ENCODE data around the gene THYN1.
"Not testable (repeated sequence)": the region's sequence is repeated elsewhere in the genome, so short reads cannot be mapped to it uniquely, and the experiment has no call there.

Gene THYN1

DNA sequence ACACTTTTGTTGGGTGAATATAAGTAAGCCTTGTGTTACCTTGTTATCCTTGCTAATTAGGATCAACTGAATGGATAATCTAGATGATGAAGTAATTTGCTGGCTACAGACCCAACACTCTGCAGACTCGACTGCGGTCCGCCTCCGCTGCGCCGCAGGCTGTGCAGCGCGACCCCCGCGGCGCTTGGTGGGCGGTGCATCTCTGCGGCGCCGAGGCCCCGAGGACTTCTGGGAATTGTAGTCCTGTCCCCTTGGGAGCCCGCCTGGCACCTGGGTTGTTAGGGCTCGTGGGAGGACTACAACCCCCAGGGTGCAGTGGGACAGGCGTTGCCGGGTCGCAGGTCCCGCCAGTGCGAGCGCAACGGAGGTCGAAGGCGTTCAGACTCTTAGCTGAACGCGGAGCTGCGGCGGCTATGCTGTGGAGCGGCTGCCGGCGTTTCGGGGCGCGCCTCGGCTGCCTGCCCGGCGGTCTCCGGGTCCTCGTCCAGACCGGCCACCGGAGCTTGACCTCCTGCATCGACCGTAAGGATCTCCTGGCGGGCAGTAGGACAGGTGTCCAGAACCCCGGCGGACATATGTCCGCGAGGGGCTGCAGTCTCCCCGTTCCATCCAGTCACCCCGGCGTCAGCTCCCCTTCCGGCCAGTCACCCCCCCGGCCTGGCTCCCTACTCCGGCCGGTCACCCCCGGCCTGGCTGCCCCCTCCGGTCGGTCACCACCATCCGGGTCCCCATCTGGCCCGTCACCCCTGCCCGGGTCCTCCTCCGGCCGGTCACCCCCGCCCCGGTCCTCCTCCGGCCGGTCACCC lies at the start of gene THYN1, which contains the start of gene ACAD8:
THYN1 (minus strand) TSS at position 165 of the 806 bp plus-strand sequence. CDS start 470 bp downstream, outside the sequence.
ACAD8 (plus strand) TSS at position 381 of the 806 bp plus-strand sequence; CDS start at position 414, 33 bp downstream.
- FAIRE-seq (peak; percentile 90), DNase-seq (ENCODE audit: insufficient read length, low spot score) (peak; percentile 84)
- TF ChIP-seq POLR2A (IDR thresholded peaks at IDR 0.05; ENCODE audit: low read depth, low read length) = peak; percentile 79

DNA sequence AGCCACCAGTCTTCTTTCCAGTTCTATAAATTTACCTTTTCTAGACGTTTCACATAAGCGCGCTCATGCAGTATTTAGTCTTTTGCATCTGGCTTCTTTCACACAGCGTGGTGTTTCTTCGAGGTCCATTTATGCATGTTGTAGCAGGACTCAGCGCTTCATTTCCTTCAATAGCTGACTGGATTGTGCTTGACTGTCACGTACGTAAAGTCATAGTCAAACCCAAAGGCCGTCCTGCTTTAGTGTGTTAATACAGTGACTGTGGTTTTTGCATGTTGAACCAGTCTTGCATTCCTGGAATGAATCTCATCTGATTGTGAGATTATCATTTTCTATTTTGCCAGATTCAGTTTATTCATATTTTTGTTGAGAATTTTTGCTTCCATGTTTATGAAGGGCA lies 41.5 kb upstream of the THYN1 start:
- no peak for DNase-seq (ENCODE audit: insufficient read length, low spot score)
- no peak for FAIRE-seq
- no peak for TF ChIP-seq POLR2A (IDR thresholded peaks at IDR 0.05; ENCODE audit: low read depth, low read length)

DNA sequence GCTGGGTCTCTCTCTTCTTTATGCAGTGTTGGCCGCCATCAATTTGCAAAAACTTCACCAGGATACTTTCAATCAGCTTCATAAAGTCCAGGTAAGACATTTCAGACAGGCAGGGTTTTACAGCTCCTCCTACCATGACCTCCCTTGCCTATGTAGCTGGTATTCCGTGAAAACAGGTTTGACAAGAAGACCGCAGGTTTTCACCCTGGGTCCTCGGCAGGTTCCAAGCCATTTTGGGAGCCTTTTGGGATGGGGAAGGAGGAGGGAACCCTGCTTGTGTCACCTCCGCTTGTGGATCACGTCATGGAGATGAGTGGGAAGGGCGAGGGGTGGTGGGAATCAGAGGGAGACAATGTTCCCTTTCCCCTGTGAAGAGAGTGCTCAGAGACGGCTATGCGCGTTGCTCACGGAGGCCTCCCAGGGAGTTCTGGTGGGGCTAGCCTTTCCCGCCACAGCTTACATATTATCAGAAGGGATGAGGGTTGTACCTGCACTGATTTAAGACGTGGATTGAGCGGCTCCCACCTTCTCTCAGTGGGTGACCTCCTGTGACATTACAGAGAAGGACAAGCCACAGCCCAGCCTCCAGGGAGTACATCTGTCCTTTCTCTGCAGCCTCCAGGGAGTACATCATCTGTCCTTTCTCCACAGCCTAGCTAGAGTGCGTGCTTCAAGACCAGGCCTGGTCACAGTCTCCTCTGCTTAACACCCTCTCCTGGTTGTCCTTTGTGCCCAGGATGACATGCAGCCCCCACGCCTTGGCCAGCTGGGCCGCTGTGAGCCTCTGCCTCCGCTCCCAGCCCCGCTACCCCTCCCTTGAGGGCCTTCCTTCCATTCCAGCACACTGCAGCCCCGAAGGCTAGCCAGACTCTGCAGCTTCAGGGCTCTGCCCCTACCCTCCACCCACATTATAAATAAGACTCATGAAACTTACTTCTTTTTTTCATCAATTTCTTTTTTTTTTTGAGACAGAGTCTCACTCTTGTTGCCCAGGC lies 40.3 kb upstream of the THYN1 start:
- no peak for DNase-seq (ENCODE audit: insufficient read length, low spot score)
- no peak for FAIRE-seq
- TF ChIP-seq POLR2A (IDR thresholded peaks at IDR 0.05; ENCODE audit: low read depth, low read length) = no peak

DNA sequence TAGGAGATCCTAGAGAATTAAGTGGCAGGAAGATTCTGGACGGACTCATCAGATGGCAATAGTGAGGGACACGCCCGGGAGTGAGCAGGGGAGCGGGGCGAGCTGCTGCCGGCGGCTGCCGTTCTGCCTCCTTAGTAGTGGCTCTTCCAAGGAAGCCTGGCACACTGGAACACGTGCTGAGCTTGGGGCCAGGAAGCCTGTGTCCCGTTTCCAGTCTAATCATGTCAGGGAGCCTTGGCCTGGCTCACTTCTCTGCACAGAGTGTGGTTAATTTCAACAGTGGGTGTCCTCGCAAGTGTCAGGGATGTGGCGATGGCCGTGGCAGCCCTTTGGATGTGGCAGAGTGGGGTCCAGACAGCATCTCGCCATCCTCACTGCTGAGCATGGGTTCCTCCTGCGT lies 39.5 kb upstream of the THYN1 start:
- no peak for FAIRE-seq
- TF ChIP-seq POLR2A (IDR thresholded peaks at IDR 0.05; ENCODE audit: low read depth, low read length) = no peak
- DNase-seq (ENCODE audit: insufficient read length, low spot score) = no peak

DNA sequence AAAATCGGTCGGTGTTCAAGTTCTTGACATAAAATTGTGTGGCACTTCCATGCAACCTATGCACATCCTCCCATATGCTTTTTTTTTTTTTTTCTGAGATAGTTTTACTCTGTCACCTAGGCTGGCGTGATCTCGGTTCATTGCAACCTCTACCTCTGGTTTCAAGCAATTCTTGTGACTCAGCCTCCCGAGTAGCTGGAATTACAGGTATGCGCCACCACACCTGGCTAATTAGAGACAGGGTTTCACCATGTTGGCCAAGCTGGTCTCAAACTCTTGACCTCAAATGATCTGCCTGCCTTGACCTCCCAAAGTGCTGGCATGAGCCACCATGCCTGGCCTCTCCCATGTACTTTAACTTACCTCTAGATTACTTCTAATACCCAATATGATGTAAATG lies 38.0 kb upstream of the THYN1 start:
- FAIRE-seq (no peak), DNase-seq (ENCODE audit: insufficient read length, low spot score) (no peak)
- no peak for TF ChIP-seq POLR2A (IDR thresholded peaks at IDR 0.05; ENCODE audit: low read depth, low read length)

DNA sequence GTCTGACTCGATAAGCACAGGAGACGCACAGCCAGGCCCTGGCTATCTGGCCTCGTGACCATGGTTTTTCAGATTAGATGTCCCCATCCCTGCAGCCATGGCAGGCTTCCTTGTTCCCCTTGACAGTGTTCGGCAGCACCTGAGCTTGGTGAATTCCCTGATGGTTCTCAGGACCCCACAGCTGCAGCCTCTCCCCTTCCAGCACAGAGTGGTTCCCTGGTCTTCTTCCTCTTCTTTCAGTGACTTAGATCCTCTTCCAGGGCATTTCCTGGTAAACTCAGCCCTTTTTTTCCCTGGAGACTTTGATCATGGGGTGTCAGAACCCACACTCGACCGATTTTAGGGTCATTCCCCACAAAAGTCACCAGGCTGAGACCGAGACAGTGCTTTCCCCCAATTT lies 37.5 kb upstream of the THYN1 start:
- FAIRE-seq (no peak), DNase-seq (ENCODE audit: insufficient read length, low spot score) (no peak)
- no peak for TF ChIP-seq POLR2A (IDR thresholded peaks at IDR 0.05; ENCODE audit: low read depth, low read length)

DNA sequence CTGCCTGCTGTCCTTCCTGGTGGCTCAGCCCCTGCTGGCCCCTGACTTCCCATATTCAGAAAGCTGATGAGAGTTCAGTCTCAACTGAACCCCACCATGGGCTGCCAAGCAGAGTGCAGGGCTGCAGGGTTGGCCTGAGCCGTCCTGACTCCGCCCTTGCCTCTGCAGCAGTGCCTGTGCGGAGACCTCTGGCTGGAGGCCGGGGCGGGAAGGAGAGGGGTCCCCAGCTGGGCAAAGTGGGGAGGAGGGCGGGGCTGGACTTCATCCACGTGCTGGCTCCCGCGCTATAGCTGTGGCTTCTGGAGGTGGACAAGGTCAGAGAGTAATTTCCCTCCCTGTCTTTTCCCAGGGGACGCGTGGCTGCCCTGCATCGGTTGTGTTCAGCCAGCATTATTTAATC lies 36.6 kb upstream of the THYN1 start:
- TF ChIP-seq POLR2A (IDR thresholded peaks at IDR 0.05; ENCODE audit: low read depth, low read length) = no peak
- DNase-seq (ENCODE audit: insufficient read length, low spot score) (no peak), FAIRE-seq (no peak)

DNA sequence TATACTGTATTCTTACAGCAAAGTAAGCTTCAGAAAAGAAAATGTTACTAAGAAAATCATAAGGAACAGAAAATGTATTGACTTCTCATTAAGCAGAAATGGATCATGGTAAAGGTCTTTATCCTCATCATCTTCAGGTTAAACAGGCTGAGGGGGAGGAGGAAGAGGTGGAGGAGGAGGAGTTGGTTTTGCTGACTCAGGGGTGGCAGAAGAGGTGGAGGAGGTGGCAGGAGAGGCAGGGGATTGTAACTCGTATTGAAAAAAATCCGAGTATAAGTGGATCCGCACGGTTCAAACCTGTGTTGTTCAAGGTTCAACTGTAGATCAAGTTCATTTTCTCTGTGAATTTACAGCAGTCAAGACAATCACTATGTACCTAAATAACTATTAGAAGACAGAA lies 36.0 kb upstream of the THYN1 start:
- no peak for DNase-seq (ENCODE audit: insufficient read length, low spot score)
- no peak for TF ChIP-seq POLR2A (IDR thresholded peaks at IDR 0.05; ENCODE audit: low read depth, low read length)
- FAIRE-seq = no peak

DNA sequence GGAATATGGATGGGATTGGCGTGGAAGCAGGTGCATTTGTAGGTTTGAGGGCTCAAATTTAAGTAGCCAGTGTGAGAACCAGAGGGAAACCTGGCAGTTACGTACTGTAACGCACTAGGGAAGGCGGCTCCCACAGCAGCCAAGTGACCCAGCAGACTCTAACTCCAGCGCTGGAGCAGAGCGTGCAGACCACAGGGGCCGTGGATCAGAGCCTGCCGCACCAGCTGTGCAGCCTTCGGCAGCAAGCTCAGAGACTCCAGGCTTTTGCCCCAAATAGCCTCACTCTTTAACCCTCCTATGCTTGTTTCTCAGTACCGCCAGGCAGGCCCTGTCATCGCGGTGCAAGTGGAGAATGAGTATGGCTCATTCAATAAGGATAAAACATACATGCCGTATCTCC lies 35.3 kb upstream of the THYN1 start:
- DNase-seq (ENCODE audit: insufficient read length, low spot score) (no peak), FAIRE-seq (no peak)
- TF ChIP-seq POLR2A (IDR thresholded peaks at IDR 0.05; ENCODE audit: low read depth, low read length) = no peak

DNA sequence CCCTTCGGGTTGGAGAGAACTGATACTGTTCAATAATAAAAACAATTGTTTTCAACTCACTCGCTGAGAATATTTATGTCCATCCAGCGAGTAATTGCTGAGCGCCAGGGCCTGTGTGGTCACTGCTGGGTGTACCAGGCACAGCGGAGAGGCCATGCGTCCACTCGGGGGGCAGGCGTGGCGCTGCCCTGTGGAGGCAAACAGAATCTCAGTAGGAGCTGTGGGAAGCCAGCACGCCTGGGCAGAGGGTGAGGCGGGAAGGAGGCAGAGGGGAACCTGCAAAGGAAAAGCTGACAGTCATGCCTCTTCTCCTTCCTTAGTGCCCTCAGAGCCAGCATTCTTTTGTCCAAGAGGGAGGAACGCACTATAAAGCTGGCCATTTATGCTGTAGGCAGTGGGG lies 34.4 kb upstream of the THYN1 start:
- DNase-seq (ENCODE audit: insufficient read length, low spot score) = no peak
- FAIRE-seq = no peak
- no peak for TF ChIP-seq POLR2A (IDR thresholded peaks at IDR 0.05; ENCODE audit: low read depth, low read length)

DNA sequence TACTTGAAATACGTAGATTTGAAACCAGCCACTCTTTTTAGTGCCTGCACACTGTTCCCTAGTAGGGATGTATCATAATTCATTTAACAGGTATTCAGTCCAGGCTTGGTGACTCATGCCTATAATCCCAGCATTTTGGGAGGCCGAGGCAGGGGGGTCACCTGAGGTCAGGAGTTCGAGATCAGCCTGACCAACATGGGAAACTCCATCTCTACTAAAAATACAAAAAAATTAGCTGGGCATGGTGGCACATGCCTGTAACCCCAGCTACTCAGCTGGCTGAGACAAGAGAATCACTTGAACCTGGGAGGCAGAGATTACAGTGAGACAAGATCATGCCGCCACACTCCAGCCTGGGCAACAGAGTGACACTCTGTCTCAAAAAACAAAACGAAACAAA lies 31.2 kb upstream of the THYN1 start:
- not testable (repeated sequence) for DNase-seq (ENCODE audit: insufficient read length, low spot score); FAIRE-seq

DNA sequence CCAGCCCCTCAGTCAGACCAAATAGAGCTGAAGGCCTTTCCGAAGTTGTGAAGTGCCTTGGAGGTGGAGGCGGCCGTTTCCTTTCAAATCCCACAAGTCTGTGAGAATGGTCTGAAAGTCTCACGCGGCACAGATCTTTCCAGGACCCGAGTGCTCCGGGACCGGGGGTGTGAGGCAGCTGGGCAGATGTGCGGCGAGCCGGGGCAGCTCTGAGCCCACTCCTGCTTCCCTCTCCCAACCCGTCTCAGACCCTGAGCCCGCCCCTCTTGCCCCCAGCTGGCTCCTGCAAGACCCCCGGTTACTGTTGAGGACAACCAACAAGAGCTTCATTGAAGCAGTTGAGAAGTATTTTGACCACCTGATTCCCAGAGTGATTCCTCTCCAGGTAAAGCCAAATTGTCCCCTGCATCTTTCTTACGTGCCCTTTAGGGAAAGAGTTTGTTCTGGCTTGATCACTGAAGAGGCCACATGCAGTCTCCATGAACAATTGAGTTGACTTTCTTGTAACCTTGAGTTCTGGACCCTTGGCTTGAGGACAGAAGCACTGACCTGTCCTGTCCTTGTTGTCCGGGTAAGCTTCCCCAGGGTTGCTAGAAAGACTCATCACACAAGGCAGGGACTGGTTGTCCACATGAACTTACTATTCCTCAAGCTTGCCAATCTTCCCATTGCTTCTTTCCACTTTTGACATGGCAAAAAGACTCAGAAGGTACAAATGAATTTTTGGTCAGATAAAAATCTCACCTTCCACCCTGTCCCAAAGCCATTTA lies 30.5 kb upstream of the THYN1 start:
- no peak for FAIRE-seq

DNA sequence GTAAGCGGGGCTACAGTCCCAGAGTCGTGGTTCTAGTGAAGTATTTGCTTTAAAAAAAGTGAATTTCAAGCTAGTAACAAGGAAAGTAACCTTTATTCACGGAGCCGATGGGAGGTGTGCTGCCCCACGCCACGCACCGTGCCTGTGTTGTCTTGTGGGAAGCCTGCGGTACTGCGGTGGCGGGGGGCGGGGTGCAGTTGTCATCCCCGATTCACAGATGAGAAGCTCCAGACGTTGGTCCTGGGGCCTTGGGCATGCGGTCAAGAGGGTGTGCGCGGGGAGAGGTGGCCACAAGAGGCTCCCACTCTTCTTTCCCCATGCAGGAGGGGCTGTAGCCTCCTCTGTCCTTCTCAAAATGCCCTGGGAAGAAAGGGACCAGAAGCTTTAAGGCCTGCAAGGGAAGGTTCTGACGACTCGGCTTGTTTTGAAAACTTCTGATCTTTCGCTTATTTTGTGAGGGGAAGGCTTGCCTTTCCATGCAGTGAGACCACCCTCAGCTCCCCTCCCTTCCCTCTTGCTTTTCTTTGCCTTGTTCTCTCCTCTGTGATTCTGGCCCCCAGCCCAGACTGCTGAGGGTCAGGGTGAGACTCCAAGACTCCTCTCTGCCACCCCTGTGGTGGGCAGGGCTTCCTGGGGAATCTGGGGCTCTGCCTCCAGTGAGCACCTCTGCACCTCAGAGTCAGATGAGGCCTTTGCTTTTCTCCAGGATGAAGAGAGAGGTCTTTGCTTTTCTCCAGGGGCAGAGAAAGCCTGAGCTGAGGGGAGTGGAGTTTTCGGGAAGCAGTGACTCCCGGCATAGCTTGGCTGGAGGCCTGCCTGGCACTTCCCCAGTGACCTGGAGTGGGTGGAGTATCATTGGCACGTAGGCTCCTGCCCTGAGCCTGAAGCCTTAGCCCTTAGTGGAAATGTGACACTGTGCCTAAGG lies 29.2 kb upstream of the THYN1 start:
- FAIRE-seq = no peak
- TF ChIP-seq POLR2A (IDR thresholded peaks at IDR 0.05; ENCODE audit: low read depth, low read length) = no peak
- no peak for DNase-seq (ENCODE audit: insufficient read length, low spot score)

More for the DNA sequence above, 30.5 kb upstream of the THYN1 start:
- TF ChIP-seq POLR2A (IDR thresholded peaks at IDR 0.05; ENCODE audit: low read depth, low read length) = no peak
- no peak for DNase-seq (ENCODE audit: insufficient read length, low spot score)

DNA sequence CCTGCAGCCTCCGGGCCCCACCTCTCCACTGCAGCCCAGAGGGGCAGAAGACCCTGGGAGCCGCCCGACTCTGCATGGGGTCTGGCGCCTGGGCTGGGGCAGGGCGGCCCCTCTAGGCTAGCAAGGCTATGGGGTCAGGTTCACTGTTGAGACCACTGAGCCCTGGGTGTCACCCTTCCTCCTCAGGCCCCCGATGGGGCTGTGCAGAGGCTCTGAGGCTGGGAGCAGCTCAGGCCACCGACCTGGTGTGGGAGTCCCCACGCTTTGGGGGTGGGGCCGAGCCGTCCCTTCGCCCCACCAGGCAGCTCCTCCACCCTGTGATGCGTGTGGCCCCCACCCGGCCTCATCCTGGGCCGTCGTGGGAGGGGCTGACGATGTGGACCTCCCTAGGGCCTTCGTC lies 28.5 kb upstream of the THYN1 start:
- not testable (repeated sequence) for FAIRE-seq; DNase-seq (ENCODE audit: insufficient read length, low spot score)
